Esophagus muscularis mucosa (tissue), 3 donors: Measurements from ENCODE around the gene CEL.
"Not testable (repeated sequence)": the region's sequence is repeated elsewhere in the genome, so short reads cannot be mapped to it uniquely, and the experiment has no call there.

Experiments
- EP300 ChIP-seq: sonication (generic); formaldehyde crosslinking; IDR thresholded peaks from one replicate; pipeline ENCODE4 v1.6.1; 2017; ENCODE audit warnings: antibody characterized with exemption
- TF ChIP-seq, protein P1 (sequence below), 3 experiments: fragments of 200-600 bp in 2 of 3; fragments of 450-650 bp in 1 of 3; sonication (generic) in 2 of 3; IDR thresholded peaks; one replicate each; pipeline ENCODE4 v1.5.1; 2017 to 2019; ENCODE audit warnings: antibody characterized with exemption in 3 of 3, mild to moderate bottlenecking in 2 of 3, moderate library complexity in 1 of 3

DNA sequence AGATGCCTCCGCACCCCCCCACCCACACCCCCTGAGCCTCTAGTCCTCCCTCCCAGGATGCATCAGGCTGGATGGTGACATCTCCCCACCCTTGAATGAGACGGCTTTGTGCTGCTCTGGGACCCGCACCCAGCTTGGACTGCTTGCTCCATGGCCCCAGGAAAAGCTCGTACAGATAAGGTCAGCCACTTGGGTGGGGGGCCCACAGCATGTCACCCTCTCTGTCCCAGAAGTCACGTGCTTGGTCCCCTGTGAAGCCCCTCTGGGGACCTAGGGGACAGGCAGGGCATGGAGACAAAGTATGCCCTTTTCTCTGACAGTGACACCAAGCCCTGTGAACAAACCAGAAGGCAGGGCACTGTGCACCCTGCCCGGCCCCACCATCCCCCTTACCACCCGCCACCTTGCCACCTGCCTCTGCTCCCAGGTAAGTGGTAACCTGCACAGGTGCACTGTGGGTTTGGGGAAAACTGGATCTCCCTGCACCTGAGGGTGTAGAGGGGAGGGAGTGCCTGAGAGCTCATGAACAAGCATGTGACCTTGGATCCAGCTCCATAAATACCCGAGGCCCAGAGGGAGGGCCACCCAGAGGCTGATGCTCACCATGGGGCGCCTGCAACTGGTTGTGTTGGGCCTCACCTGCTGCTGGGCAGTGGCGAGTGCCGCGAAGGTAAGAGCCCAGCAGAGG, 20.3 kb downstream of the CEL start:
- TF ChIP-seq, protein P1, sequence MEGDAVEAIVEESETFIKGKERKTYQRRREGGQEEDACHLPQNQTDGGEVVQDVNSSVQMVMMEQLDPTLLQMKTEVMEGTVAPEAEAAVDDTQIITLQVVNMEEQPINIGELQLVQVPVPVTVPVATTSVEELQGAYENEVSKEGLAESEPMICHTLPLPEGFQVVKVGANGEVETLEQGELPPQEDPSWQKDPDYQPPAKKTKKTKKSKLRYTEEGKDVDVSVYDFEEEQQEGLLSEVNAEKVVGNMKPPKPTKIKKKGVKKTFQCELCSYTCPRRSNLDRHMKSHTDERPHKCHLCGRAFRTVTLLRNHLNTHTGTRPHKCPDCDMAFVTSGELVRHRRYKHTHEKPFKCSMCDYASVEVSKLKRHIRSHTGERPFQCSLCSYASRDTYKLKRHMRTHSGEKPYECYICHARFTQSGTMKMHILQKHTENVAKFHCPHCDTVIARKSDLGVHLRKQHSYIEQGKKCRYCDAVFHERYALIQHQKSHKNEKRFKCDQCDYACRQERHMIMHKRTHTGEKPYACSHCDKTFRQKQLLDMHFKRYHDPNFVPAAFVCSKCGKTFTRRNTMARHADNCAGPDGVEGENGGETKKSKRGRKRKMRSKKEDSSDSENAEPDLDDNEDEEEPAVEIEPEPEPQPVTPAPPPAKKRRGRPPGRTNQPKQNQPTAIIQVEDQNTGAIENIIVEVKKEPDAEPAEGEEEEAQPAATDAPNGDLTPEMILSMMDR (IDR thresholded peaks at IDR 0.05) = not testable (repeated sequence)
- not testable (repeated sequence) for TF ChIP-seq EP300
